ENCODE data around the gene RASAL3. TPM values are rescaled to one million over a fixed set of nuclear protein-coding genes. Genes with fewer than 3 reads are reported as not detected.

The RASAL3 gene
- total RNA-seq, 4 donors from 2014 or later = 0.33 to 7.0 (median 2.0) TPM

DNA sequence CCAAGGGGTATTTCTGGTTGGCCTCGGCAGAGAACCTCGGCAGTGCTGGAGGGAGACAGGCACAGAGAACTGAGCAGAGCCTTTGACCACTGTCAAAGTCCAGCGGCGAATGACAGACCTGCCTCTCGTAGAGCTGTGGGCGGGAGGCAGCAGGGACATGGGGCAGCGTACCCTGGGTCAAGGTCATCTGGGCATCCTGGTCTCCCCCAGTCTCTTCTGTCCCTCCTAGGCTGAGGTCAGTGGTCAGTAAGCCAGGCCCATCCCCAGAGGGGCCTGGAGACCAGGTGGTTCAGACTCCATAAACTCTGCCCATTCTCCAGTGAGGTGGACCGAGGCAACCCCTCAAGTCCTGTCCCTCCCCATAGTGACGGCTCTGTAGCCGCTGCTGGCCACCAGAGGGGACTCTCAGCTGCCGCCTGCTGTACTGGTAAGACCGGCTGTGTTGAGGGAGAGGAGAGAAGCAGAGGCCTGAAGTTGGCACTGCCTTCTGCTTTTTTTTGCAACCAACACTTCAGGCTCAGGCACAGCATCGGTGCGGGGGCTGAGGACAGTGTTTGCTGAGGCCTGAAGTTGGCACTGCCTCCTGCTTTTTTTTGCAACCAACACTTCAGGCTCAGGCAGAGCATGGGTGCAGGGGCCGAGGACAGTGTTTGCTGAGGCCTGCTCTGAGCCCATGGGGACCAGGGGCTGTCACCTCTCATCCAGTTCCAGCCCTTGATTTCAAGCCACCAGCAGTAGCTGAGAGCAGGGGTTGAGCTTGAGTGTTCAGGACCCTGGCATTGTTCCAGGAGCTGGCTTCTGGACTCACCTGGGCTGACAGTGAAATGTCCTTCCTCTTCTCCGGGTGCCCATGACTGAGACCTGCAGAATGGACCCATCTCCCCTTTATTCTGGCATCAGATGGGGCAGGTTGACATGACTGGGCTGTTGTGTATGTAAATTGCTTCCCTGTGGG, 15.3 kb upstream of the RASAL3 start, which contains the start of gene PGLYRP2:
Gene PGLYRP2 (minus strand): TSS at position 111 of the 955 bp plus-strand sequence. CDS start 130 bp downstream, outside the sequence.
- TF ChIP-seq, protein P1, sequence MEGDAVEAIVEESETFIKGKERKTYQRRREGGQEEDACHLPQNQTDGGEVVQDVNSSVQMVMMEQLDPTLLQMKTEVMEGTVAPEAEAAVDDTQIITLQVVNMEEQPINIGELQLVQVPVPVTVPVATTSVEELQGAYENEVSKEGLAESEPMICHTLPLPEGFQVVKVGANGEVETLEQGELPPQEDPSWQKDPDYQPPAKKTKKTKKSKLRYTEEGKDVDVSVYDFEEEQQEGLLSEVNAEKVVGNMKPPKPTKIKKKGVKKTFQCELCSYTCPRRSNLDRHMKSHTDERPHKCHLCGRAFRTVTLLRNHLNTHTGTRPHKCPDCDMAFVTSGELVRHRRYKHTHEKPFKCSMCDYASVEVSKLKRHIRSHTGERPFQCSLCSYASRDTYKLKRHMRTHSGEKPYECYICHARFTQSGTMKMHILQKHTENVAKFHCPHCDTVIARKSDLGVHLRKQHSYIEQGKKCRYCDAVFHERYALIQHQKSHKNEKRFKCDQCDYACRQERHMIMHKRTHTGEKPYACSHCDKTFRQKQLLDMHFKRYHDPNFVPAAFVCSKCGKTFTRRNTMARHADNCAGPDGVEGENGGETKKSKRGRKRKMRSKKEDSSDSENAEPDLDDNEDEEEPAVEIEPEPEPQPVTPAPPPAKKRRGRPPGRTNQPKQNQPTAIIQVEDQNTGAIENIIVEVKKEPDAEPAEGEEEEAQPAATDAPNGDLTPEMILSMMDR (IDR thresholded peaks at IDR 0.05; ENCODE audit: low read depth) = no peak

DNA sequence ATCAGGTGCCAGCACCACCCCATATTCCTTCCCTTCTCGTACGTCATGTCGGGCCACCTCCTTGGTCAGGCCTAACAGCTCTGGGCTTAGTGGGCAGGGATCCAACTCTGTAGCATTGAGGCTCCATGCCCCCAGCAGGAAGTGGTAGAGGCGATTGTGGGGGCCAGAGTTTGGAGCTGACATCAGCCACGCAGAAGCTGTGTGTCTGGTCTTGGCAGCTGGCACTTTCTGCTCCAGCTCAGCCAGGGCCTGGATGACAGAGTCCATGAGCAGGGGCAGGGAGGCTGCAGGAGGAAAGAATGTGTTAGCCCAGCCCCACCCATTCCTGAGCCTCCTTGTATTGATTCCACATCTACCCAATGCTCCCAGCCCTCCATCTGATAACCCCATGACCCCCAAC, 12.0 kb upstream of the RASAL3 start:
- TF ChIP-seq, protein P1 (IDR thresholded peaks at IDR 0.05; ENCODE audit: low read depth) = no peak

GRCh38 chr19:15475611-15476010, 11.3 kb upstream of the RASAL3 start:
- TF ChIP-seq, protein P1 (IDR thresholded peaks at IDR 0.05; ENCODE audit: low read depth) = no peak

DNA sequence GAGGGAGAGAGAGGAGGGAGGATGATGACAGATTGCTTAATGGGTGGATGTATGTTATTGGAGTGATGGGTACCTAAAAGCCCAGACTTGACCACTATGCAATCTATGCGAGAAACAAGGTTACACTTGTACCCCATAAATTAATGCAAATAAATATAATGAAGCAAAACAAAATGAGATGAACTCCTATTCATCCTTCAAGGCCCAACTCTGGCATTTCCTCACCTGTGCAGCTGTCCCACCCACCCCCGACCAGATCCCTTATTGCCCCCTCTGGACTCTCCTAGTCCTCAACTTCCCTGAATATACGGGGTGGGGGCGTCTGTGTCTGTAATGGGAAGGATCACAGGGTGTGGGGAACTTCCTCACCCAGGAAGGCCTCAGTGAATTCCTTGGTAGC, 10.8 kb upstream of the RASAL3 start:
- TF ChIP-seq, protein P1 (IDR thresholded peaks at IDR 0.05; ENCODE audit: low read depth) = no peak

- TF ChIP-seq, protein P1 (IDR thresholded peaks at IDR 0.05; ENCODE audit: low read depth) = no peak
Observed at GRCh38 chr19:15471639-15472101, 7.3 kb upstream of the RASAL3 start.

DNA sequence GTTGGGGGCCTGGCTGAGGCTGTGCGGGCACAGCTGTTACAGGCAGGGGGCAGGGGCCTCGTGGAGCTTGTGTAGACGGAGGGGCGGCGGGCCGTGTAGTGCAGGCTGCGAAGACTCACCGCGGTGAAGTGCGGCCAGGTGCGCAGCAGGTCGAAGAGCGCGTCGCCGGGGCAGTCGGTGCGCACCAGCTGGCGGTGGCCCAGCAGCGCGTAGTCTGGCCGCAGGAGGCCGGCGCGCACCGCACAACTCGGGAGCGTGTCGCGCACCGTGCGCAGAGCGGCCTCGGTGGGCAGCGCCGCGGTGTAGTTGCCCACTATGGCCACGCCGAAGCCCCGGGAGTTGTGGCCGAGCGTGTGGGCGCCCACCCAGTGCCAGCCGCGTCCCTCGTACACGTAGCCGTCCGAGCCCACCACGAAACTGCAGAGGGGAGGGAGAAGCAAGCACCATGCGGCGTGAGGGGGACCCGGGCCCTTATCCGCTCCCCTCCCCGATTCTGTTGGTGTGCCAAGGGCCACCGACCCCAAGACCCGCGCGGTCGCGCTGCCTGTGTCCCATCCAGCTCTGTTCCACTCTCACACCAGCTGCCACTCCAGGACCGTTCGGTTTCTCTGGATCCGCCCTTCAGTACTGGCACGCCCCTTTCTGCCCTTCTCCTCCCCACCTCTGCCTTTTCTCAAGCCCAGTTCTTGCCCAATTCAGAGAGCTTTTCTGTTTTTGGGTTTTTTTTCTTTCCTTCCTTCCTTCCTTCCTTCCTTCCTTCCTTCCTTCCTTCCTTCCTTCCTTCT, 5.4 kb upstream of the RASAL3 start:
- TF ChIP-seq, protein P1 (IDR thresholded peaks at IDR 0.05; ENCODE audit: low read depth) = no peak

All from subcutaneous adipose tissue (tissue), 4 donors.